Measurements from ENCODE around the gene SLCO3A1.

- TF ChIP-seq, protein P1, sequence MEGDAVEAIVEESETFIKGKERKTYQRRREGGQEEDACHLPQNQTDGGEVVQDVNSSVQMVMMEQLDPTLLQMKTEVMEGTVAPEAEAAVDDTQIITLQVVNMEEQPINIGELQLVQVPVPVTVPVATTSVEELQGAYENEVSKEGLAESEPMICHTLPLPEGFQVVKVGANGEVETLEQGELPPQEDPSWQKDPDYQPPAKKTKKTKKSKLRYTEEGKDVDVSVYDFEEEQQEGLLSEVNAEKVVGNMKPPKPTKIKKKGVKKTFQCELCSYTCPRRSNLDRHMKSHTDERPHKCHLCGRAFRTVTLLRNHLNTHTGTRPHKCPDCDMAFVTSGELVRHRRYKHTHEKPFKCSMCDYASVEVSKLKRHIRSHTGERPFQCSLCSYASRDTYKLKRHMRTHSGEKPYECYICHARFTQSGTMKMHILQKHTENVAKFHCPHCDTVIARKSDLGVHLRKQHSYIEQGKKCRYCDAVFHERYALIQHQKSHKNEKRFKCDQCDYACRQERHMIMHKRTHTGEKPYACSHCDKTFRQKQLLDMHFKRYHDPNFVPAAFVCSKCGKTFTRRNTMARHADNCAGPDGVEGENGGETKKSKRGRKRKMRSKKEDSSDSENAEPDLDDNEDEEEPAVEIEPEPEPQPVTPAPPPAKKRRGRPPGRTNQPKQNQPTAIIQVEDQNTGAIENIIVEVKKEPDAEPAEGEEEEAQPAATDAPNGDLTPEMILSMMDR (IDR thresholded peaks at IDR 0.05), result no peak
- no peak for TF ChIP-seq POLR2A (IDR thresholded peaks at IDR 0.05)
These were observed 114.6 kb downstream of the SLCO3A1 start for GRCh38 chr15:91967935-91968606.
